ENCODE results near the gene ALDOB.
"Not testable (repeated sequence)": the region's sequence is repeated elsewhere in the genome, so short reads cannot be mapped to it uniquely, and the experiment has no call there.

ALDOB gene

GRCh38 chr9:101418518-101419430 is 16.8 kb downstream of the ALDOB start:
- DNase-seq: no peak

- no peak for DNase-seq
These were observed 17.6 kb downstream of the ALDOB start for GRCh38 chr9:101417977-101418376.

- no peak for DNase-seq
These were observed 18.2 kb downstream of the ALDOB start for GRCh38 chr9:101417389-101417788.

GRCh38 chr9:101415578-101415977 is 20.0 kb downstream of the ALDOB start:
- DNase-seq: no peak

- DNase-seq: no peak
These were observed 20.7 kb downstream of the ALDOB start for GRCh38 chr9:101414839-101415238.

GRCh38 chr9:101409079-101409477 is 26.5 kb downstream of the ALDOB start:
- DNase-seq: no peak

- DNase-seq: no peak
These were observed 27.0 kb downstream of the ALDOB start for GRCh38 chr9:101408374-101409078.

GRCh38 chr9:101403516-101404285 is 31.9 kb downstream of the ALDOB start:
- DNase-seq: no peak

GRCh38 chr9:101400120-101400519 is 35.5 kb downstream of the ALDOB start:
- DNase-seq: no peak

GRCh38 chr9:101399643-101399970 is 36.0 kb downstream of the ALDOB start:
- DNase-seq: no peak

GRCh38 chr9:101398930-101399642 is 36.5 kb downstream of the ALDOB start:
- DNase-seq: no peak

GRCh38 chr9:101398068-101398929 is 37.3 kb downstream of the ALDOB start, which contains the start of the genes MRPL50 and ZNF189:
MRPL50 (minus strand) TSS chr9:101398618; CDS start chr9:101398592, 26 bp downstream.
ZNF189 (plus strand) TSS chr9:101398851; CDS start chr9:101399157, 306 bp downstream.
- peak; percentile 93 for DNase-seq

- DNase-seq: no peak
These were observed 37.9 kb downstream of the ALDOB start for GRCh38 chr9:101397746-101398067.

GRCh38 chr9:101394687-101395086 is 40.9 kb downstream of the ALDOB start:
- no peak for DNase-seq

- no peak for DNase-seq
These were observed 42.4 kb downstream of the ALDOB start for GRCh38 chr9:101393135-101393534.

GRCh38 chr9:101388507-101388993 is 47.0 kb downstream of the ALDOB start:
- peak in 1 of 2 experiments; percentile 10 for DNase-seq

- peak in 1 of 2 experiments; percentile 4 for DNase-seq
These were observed 47.6 kb downstream of the ALDOB start for GRCh38 chr9:101387871-101388506.

- not testable (repeated sequence) for DNase-seq
These were observed 50.6 kb downstream of the ALDOB start, which contains the start of gene BAAT for GRCh38 chr9:101384873-101385536. BAAT (minus strand) TSS chr9:101385006; CDS start chr9:101371404, 13,602 bp downstream.

- DNase-seq: no peak
These were observed 52.2 kb downstream of the ALDOB start for GRCh38 chr9:101383361-101383760.

- DNase-seq: no peak
These were observed 53.7 kb downstream of the ALDOB start for GRCh38 chr9:101381833-101382342.
